NCI-H748 treated with DMSO at 0.1 percent for 48 hours (cell line): ENCODE results near the gene RUNX3.

ENCODE experiments used
- DNase-seq: peaks from one replicate; lab custom pipeline; 2025; lab: John Stamatoyannopoulos, UW

The RUNX3 gene

DNA sequence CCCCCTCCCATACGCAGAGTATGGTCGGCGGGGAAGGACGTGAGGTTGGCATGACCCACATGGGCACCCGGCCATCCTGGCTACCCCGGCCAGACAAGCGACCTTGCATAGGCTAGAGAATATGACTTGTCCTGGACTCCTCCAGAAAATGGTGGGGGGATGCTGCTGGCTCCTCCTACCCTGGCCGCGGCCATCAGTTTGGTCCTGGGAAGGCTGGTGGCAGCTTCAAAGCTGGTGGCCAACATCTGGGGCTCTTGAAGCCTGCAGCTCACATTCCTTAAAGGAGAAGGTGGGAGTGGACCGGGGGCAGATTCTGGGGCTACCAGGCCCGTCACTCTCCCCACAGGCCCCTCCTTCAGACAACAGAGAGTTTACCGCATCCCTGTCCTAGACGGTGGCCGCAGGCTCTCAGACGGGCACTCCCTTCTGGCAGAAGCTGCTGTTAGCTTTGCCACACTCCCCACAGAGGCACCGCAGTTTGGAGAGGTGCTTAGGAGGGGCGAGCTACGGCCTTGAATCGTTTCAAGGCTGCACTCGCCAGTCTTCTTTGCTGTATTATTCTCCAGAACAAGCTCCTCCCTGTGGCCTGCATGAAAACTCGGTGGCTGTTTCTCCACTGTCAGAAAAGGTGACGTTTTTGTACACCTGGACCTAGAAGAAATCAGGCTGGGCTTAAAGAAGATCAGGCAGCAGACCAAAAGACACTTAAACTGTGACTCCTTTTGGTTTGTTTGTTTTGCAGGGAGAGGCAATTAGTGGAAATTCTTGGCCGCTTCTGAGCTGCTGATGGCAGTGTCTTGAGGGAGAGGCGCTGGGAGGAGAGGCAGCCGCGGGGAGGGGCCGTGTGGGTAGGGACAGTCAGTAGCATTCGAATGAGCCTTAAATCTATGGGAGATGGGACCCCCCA lies 68.0 kb downstream of the RUNX3 start:
- DNase-seq = no peak

DNA sequence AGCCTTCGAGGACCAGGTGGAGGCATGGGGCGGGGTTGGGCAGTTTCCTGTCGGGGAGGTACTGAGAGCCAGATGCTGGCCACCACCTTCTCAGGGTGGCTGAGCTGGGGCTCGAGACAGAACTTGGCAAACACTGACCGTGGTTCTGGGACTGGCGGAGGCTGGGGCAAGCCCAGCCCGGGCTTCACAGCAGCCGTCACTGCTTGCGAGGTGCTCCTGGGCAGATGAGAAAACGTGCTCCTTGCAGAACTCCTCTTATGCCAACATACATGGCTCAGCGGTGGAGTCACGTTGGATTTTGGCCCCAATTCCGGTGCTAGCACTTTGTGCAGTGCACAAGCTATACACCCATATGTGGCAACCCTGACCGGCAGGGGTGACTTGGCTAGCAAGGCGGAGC lies 69.2 kb downstream of the RUNX3 start:
- no peak for DNase-seq

DNA sequence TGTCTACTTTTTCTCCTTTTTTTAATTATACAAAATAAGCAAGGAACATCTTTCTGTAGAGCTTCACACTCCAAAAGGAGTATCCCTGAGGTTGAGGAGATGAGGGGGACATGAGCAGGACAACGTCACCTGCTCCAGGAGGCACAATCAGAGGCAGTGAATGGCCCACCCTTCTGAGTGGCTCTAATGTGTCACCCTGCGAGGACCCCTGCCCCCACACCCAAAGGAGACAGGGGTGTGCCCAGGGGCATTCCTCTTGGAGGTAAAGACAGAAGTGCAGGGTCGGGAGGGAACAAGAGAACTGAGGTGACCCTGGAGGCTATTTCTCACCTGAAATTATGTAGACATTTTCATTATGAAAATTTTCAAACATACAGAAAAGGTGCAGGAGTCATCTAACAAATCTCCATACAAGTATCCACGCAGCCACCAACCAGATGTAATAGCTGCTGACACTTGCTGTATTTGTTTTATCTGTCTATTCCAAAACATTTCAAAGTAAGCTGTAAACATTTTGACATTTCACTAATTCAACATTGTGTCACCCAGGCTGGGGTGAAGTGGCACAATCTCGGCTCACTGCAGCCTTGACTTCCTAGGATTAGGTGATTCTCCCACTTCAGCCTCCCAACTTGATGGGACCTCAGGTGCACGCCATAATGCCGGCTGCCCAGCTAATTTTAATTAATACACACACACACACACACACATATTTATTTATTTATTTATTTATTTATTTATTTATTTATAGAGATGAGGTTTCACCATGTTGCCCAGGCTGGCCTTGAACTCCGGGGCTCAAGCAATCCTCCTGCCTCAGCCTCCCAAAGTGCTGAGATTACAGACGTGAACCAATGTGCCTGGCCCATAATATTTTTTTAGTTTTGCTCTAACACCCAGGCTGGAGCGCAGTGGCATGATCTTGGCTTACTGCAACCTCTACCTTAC lies 70.7 kb downstream of the RUNX3 start:
- no peak for DNase-seq

DNA sequence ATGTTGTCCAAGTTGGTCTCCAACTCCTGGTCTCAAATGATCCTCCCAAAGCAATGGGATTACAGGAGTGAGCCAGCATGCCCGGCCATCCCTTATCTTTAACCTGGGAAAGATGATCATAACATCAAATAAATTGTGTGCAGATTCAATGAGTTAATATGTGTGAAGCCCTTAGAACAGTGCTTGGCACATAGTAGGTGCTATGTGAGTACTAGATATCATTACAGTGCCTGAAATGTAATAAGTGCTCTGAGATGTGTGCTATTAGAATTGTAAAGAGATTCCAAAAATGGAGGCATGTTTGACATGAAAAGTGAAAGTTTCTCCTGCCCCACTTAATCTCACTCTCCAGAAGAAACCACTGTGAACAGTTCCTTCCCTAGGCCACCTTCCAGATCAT lies 71.8 kb downstream of the RUNX3 start:
- DNase-seq = no peak

DNA sequence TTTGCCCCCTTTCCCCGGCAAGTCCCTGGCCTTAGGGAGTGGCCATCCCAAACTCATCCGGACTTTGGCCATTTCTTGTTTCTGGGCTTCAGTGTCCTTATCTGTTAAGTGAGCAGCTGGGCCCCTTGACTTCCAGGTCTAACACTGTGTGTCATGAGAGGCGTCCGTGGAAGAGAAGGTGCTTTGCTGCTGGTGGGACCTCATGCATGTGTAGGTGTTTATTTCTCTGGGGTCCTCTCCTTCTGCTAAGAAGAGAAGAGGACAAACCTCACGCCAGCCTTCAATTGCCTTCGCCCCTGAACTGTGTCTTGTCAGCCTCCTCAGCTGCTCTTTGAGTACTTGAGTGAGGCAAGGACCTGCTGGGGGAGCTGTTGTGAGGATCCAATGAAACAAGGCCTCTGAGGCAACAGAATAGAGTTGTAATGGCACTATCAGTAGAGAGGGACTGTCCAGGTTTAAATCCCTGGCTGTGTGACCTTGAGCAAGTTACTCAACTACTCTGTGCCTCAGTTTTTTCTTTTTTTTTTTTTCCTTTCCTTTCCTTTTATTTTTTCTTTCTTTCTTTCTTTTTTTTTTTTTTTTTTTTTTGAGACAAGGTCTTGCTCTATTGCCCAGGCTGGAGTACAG lies 72.5 kb downstream of the RUNX3 start:
- DNase-seq = no peak

DNA sequence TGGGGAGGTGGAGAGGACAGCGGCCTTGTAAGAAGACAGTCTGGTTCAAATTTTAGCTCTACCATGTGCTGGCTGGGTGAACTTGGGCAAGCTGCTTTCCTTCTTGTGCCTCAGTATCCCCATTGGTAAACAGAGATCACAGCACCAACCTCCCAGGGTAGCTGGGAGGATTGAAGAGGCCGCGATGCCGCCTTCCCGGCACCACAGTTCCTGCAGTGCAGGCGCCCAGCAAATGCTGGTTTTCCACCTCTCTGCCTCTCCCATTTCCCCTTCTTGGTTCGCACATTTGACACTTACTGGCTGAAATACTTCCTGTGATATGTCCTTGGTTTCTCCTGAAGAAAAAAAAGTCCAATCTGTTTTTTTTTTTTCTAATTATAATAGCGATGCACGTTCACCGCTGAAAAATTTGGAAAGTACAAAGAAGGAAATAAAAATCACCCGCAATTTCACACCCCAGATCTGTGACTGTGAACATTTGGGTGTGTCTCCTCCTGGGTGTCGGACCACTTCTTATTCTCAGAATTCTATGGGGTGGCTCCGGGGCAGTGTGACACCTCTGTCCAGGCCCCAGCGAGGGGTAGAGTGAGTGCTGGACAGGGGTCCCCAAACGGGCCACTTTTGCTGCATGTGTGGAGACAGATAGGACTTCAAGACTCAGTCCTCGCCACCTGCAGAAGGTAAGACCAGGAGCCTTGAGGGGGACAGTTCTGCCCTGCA lies 73.1 kb downstream of the RUNX3 start:
- no peak for DNase-seq

DNA sequence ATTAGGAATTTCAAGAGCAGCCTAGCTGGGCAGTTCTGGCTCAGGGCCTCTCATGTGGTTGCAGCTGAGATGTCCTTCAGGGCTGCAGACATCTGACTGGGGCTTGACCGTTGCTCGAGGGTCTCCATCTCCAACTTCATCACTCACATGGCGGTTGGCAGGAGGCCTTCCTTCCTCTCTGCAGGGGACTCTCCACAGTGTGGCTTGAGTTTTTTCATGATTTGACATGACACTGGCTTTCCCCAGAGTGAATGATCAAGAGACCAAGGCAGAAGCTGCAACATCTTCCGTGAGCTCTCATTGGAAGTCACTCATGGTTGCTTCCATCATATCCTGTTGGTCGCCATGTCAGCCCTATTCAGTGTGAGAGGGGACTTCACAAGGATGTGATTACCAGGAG lies 74.6 kb downstream of the RUNX3 start:
- DNase-seq = no peak

DNA sequence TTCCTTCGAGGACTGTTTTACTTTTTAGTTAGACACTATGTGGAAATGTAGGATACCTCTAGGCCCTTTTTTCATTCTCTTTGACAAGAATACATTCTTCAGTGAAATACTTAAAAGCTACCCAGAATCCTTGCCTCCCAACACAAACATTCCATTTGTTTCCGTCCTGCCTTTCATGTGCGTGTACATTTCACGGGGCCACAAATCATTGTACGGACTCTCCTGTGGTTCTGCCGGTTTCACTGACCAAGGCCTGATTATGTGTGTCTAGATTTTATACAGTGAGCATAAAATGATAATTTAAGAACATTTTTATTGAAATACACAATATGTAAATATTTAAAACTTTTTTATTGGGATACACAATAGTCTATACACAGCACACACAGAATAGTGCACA lies 76.4 kb downstream of the RUNX3 start:
- DNase-seq = no peak

DNA sequence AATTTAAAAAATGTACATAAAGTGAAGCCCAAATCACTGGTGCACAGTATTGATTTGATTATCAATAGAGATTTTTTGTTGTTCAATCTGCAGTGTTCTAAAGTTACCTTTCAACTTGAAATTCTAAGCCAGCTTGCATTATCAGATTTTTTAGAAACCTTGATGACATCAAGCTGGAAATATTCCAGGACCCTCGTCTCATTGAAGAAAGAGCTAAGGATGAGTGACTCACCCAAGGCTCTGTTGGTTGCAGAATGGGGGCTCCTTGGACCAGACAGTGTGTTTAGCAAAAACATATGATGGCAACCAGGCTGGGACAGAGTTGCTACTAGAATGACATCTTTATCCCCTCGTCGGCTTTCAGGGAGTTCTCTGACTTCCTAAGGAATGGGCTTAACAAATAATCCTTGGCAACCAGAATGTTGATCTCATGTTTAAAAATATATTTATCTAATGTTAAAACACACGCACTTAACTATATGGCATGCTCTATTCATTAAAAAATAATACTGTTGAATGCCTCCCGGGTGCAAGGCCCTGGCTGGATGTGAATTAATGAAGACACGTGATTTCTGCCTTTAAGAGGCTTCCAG lies 79.7 kb downstream of the RUNX3 start:
- DNase-seq = no peak

DNA sequence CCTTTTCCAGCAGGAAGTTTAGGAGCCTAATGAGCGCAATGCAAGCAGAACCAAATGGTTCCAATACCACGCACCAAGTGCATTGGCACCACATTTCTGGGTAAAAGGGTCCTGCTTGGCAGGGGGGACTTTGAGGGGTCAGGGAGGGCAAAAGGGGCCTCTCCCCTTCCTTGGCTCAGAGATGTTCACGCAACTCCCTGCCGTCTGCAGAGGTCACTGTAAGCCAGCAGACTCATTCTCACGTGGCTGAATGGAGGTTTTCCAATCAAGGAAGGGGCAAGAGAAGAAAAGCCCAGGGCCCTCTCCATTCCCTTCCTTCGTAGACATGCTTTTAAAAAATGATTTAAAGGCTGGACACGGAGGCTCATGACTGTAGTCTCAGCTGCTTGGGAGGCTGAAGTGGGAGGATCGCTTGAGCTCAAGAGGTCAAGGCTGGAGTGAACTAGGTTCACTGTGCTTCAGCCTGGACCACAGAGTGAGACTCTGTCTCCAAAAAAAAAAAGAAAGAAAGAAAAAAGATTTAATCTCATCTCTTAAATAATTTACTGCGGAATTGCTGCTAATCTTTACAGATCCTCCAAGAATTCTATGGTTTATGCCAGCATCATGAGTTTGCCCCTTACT lies 80.3 kb downstream of the RUNX3 start:
- DNase-seq = no peak
